Ammon's horn (tissue), 1 donor: ENCODE data around the gene UNC5C.

Experiments used
- DNase-seq: peaks from one replicate; pipeline ENCODE4 v3.0.0-alpha.2; 2016; ENCODE audit warnings: low spot score

The UNC5C gene

DNA sequence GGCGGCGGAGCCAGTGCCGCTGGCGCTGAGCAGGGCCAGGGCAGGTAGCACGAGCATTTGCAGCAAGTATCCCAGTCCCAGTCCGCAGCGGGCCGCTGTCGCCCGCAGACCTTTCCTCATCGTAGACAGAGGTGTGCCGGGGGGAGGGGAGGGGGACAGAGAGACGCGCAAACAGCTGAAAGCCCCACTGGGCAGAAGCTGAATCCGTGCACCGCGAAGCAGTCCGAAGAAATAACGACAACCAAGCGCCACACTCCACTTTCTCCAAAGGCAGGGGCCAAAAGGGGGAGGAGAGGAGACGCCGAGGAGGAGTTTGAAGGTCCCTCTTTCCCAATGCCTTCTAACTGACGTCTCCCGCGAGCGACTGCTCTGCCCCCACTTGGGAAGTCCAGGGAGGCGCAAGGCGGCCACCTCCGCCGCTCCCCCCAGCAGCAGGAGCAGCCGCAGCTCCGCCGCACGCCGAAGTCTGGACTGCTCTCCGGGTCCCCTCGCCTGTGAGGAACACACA, at the start of gene UNC5C:
TSS of gene UNC5C (minus strand) at position 236 of the 508 bp plus-strand sequence.
- peak; percentile 89 for DNase-seq

DNA sequence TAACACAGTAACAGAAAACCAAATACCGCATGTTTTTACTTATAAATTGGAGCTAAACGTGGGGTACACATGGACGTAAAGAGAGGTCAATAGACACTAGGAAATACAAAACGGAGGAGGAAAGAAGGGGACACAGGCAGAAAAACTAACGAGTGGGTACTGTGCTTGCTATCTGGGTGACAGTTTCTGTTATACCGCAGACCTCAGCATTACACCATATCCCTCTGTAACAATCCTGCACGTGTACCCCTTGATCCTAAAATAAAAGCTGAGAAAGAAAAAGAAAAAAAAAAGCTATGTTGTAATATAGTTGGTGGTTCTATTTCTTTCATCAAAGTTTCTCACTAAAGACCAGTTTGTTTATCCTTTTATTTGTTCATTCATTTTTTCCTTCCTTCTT, 47.9 kb upstream of the UNC5C start:
- no peak for DNase-seq

DNA sequence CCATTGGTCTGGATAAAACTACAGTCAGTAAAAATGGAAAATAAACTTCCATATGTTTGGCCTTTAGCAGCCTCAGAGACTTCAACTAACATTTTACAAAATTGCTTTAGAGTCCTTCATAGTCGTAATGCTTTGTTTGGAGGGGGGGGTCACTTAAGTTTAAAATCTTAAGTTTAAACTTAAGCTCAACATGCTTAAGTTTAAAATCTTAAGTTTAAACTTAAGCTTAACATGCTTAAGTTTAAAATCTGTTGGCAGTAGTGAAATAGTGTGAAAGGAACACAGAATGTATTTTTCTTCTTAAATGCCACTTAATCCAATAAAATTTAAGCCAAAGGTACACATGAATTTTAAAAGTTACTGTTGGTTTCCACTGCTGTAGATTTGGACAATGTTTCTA, 45.9 kb upstream of the UNC5C start:
- no peak for DNase-seq

- no peak for DNase-seq
Measured at GRCh38 chr4:95594013-95594412, 45.2 kb upstream of the UNC5C start.

DNA sequence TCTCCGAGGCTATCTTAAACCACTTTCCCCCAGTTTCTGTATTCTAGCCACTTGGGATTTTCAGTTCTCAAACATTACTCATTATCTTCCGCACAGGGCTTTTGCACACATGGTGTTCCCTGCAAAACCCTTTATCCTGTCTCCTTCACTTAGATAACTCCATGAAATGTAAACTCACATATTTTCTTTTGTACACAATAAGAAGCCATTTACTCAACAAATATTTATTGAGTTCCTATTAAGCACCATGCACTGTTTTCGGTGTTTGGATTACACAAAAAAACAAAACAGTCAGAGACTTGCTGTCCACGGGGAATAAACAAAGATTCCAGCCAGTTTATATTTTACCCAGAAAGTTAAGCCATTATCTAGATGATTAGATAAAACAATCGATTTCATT, 42.5 kb upstream of the UNC5C start:
- no peak for DNase-seq

GRCh38 chr4:95590615-95591014, 41.8 kb upstream of the UNC5C start:
- no peak for DNase-seq

- DNase-seq: no peak
Measured at GRCh38 chr4:95585016-95585695, 36.4 kb upstream of the UNC5C start.

DNA sequence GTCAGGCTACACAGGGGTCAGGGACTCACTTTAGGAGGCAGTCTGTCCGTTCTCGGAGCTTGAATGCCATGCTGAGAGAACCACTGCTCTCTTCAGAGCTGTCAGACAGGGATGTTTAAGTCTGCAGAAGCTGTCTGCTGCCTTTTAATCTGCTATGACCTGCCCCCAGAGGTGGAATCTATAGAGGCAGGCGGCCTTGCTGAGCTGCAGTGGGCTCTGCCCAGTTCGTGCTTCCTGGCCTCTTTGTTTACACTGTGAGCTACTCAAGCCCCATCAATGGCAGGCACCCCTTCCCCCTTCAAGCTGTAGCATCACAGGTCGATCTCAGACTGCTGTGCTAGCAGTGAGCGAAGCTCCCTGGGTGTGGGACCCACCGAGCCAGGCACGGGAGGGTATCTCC, 31.5 kb upstream of the UNC5C start:
- no peak for DNase-seq

- DNase-seq: no peak
Measured at GRCh38 chr4:95572304-95572991, 23.7 kb upstream of the UNC5C start.

DNA sequence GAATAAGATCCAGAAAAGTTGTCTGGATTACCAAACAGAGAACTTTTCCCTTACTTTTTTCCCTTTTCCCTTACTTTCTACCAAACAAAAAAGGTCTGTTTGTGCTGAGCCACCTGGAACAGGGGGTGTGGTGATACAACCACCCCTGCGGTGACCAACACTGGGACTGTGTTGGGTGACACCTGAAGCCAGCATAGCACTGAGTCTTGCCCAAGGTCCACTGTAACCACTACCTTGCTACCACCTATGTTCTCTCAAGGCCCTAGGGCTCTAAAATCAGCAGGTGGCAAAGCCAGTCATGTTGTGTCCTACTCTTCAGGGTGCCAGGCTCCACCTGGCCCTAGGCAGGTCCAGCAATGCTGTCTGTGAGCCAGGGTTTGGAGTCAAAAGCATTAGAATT, 22.8 kb upstream of the UNC5C start:
- DNase-seq: no peak

DNA sequence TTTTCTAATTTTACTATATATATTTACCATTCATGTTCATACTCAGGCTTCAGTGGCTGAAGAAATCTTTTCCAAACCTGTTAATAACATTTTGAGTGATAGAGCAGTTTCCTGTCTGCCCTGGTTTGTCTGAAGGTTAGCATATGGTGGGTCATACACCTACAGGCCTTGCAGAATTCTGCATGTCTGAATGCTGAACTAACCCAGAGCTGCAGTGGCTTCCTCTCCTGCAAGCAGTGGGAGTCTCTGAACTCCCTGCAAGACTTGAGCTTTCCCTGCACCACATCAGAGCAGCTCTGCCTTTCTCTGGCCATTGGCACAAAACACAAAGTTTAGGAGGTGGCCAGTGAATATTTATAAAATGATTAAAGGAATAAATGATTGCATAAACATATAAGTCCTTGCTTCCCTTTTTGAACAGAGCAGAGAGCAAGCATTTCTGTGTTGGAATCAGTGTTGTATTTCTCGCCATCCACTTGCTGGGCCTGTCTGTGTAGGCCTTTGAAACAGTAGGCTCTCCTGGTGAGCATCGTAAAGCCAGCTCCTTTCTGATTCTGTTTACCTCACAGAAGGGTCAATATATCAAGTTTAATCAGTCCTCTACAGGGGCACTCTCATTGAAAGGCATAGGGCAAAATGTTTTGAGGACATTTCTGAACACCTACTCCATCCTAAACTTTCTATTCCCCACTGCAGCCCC, 15.0 kb upstream of the UNC5C start:
- DNase-seq: no peak

DNA sequence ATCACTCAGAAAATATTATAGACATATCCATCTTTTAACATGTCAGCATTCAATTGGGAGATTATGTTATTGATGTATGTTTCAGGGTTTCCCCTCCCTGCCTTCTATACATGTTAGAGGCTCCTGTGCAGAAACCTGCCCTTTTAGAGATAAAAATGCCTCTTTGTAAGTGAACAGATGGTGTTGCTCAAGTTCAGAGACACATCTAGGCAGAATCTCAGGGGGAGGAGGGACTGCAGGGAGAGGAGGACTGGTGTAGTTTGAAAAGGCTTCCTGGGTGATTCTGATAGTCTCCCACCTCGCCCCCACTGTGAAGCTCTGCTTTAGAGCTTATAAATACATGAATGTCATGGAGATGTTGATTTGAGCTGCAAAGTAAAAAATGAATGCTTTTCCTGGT, 12.0 kb upstream of the UNC5C start:
- DNase-seq: peak; percentile 43

DNA sequence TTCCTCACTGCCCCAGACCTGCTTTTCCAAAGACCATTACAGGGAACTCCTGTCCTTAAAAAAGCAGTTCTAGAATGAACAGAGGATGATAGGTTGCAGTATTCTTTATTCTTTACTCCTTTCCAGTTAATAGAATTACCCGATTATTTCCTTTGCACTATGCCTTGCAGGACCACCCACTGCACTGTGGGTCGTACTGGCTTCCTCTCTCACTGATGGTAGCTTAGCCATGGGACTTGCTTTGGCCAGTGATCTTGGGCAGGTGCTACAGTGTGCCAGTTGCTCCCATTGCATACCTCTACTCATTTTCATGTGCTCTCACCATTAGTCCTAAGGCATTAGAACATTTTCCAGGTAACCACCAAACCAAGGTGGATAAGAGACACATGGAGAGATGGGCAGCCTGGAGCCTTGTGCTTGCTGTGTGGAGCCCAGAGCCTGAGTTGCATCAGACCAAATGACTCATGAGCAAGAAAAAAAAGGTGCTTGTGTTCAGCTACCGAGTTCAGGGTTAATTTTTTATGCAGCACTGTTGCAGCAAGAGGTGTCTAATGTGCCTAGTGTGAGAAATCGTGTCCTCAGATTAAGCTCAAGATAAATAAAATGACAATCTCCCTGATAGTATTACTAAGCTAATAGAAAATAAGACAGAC, 7.6 kb upstream of the UNC5C start:
- DNase-seq: no peak

DNA sequence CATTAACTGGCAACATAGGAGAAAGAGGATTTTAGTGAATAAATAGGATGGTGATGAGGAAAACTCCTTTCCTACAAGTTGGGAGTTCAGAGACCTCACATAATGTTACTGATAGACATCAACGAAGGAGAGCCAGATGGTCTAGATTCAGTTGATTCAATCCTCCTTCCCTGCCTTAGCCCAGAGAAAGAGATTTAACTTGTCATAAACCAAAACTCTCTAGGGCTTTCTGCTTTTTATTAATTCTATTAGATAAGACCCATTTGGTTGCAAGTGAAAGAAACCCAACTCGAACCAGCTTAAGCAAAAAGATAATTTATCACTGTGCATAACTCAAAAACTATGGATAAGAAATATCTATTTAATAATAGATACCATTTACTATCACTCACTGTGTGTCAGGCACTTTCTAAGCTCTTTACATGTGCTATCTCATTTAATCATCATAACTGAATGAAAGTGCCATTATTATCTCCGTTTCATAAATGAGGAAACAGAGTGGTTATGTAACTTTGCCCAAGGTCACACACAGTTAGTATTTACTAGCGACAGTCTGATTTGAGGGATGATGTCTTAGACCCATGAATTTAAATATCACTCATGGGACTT, 4.3 kb upstream of the UNC5C start:
- no peak for DNase-seq

DNA sequence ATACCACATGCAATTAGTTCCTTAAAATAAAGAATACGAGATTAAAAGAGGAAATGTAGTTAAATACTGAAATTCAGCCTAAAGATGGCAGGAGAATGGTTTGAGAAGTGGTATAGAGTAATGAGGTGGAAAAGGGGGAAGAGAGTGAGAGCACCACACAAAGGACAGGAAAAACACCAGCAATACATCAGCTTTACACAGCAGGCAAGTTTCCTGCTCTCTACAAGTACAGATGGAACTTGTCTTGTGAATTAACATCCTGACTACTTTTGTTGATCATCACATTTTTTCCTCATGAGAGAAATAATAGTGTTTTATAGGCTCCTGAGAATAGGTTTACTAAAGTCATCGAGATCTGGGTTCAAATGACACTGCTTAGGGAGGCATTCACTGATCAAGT, 2.9 kb upstream of the UNC5C start:
- no peak for DNase-seq

DNA sequence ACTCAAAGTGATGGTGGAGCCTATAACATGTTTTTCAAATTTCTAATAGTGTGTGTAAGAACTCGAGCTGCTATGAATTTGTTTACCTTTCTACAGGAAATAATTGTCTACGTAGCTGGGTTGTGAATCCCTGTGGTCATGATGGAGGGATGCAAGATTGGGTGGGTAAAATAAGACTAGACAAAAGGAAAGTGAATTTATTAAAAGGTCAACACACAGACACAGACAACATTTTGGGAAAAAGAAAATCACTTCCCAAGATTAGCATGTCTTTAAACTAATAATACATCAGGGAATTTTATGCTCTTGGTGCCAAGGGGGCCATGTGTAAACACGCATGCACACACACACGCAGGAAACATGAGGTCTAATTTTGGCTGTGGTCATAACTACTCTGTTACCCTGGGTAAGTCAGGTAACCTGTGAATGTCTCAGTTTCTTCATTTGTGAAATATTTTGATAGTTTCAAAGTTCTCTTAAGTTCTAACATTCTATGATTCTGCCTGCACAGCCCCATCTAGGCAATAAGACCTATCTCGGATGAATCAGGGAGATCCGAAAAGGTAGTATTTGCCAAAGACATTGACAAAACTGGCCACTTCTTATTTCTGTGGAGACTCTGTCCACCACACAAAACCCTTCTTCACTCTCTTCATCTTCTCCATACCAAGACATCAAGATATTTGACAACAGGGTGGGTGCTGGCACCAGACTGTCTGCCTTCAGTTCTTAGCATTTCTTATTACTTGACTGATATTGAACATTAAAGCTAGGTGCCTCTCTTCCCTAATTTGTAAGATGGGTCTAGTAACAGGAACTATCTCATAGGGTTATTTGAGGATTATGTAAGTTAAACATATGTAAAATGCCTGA, 1.6 kb upstream of the UNC5C start:
- no peak for DNase-seq

DNA sequence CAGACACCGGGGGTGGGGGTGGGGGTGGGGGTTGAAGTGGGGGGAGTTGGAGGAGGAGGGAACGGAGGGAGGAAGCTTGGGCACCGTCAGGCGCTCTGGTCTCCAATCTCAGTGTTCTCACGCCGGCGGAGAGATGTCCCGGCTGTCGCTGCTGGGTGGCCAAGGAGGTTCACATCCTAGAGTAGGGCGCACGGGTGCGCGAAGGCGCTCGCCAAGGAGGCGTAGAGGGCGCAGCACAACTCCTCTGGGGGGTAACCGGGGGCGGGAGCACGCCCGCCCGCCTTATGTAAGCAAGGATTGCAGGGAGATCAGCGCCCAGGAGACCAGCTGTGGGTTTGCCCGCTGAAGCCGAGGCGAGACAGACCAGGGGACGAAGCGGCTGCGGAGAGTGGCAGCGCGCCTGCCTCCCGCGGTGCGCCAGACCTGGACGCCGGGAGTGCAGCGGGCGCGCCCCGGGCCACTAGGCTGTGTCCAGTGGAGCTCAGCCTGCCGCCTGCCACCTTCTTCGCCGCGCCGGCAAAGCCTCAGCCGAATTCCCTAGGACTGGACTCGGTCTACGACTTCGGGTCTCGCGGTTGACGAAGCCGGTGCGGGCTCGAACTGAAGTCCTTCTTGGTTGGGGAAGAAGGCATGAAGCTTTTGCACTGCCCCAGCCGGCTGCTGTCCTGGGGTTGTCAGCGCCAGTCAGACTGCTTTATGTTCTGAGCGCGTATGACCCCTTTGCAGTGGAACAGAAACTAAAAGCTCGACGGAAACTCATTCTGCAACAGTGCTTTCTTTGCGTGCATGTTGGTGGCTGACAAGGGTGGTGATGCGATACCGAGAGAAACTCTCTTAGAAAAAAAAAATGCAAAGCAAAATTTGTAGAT, 707 bp upstream of the UNC5C start:
- DNase-seq: peak; percentile 60

GRCh38 chr4:95547715-95548471, 880 bp downstream of the UNC5C start:
- peak; percentile 76 for DNase-seq
